CD4-positive, alpha-beta T cell treated with Interleukin-4 for 1 hour (primary cell): Measurements from ENCODE around the gene RPS23.
A peak's percentile ranks its signal among the peaks of the same experiment; 100 is the strongest.

Source experiments
- DNase-seq, 2 donors: peaks; one replicate each; pipeline ENCODE4 v3.0.0-alpha.2; 2020 to 2022

Gene RPS23

DNA sequence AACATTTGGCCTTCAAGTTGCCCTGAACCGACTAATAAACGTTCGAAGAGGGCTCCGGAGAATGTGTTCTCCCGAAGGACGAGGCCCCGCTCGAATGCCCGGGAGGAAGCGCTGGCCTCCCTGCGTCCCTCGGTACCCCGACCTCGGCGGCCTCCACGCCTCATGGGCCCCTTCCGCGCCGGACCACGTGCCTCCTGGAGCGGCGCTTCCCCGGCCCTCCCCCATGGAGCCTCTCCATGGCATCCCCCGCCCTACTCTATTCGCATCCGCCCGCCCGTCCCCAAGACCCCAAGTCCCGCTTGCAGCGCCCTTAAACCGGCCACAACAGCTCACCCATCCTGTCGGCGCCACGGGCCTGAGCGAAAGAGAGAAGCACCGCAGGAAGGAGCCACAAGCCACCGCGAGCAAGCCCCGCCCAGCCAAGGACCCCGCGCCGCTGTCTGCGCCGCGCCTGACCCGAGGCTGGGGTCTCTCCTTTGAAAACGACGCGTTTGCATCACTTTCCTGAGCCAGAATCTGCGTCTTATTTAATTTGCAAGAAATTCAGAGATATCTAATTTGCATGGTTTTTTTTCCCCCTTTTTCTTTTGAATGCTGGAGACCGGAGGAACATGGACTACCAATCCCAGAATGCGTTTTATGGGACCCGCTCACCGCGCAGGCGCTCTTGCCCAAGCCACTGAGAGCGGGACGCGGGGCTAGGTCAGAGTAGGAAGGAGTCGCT lies at the start of gene RPS23:
RPS23 (minus strand) TSS at position 368 of the 724 bp plus-strand sequence; CDS start at position 337, 31 bp downstream.
- peak; percentile 88 to 89 for DNase-seq

GRCh38 chr5:82327941-82328340 lies 49.8 kb upstream of the RPS23 start:
- no peak for DNase-seq

DNA sequence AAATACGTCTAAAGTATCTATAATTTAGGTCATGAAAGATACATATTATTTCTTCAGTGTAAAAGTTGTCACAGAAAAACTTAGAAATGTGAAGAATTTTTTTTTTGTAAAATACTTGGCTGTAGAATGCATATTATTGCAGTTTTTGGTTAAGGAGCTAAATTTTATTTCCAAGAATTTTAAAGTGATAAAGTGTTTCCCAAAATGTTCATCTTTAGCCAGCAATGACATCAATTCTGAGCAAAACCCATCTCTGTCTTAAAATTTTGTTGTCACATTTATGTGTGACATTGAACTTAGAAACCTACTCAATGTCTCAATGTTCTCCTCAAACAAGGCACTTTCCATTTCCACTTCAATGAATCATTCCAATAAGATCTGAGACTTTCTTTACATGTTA lies 47.8 kb upstream of the RPS23 start:
- no peak for DNase-seq

- no peak for DNase-seq
Measured at GRCh38 chr5:82325155-82325554, 47.0 kb upstream of the RPS23 start.

- no peak for DNase-seq
Measured at GRCh38 chr5:82320966-82321365, 42.8 kb upstream of the RPS23 start.

DNA sequence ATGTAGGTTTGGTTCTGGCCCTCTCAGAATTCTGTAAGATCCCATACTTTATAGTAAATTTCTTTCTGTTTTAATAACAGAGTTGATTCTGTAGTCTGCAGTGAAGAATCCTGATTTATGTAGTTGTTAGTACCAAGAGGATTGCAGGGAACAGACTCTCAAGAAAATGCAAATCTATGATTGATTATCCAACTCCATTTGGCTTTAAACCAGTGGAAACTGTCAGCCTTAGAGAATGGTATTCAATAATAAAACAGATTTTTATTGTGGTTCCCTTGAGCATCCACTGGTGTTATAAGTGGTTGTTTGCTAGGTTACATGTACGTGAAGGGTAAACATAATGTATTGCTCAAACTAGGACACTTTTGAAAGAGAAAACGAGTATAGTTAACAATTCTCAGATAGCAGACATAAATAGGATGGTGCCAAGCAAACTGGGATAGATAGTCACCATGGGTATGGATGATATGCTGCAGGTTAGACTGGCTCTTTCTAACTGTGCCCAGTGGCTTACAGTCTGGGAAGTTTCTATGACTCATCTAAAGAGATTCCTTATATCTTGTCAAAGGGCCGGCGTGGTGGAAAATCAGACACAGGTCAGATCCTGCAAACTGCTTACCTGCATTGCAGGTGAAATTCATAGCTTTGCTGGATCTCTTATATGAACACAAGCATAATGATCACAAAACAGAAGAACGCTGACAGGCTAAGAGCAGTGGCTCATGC lies 41.7 kb upstream of the RPS23 start:
- DNase-seq: no peak

GRCh38 chr5:82319192-82319591 lies 41.0 kb upstream of the RPS23 start:
- no peak for DNase-seq

GRCh38 chr5:82314964-82315758 lies 37.0 kb upstream of the RPS23 start:
- DNase-seq: no peak

DNA sequence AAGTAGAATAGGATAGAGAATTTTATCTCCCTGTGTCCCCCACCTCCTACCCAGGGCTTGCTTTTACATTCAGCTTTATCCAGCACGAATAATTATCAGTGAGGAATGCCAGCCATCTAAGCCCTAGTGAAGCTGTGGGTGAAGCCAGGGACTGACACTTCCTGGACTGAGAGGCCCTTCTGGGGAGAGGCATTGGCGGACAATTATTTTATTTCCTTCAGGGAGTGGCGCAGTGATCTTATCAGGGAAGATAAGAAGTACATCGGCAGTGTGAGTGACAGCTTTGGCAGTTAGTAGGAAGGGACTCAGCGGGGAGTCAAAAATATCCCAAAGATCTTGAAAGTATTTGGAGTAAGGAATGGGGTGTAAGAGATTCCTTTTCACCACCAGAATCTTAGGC lies 34.9 kb upstream of the RPS23 start:
- DNase-seq: no peak

DNA sequence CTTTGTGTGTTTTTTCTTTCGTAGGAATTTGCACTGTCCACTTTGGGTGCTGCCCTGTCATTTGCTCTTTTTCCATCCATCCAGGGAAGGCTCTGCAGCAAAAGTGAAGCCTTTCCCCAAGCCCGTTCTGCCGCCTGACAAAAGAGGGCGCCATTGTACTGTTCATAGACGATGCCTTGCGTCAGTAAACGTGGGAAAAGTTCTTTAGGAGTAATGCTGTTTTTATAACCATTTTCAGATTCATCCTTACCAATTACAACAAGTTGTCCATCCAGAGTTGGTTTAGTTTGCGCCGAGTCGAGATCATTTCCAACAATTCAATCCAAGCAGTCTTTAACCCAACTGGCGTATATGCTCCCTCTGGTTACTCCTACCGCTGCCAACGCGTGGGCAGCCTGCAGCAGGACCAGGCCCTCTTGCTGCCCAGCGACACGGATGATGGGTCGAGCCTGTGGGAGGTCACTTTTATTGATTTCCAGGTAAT lies 34.3 kb upstream of the RPS23 start:
- DNase-seq: peak in 1 of 2 donors; percentile 26

DNA sequence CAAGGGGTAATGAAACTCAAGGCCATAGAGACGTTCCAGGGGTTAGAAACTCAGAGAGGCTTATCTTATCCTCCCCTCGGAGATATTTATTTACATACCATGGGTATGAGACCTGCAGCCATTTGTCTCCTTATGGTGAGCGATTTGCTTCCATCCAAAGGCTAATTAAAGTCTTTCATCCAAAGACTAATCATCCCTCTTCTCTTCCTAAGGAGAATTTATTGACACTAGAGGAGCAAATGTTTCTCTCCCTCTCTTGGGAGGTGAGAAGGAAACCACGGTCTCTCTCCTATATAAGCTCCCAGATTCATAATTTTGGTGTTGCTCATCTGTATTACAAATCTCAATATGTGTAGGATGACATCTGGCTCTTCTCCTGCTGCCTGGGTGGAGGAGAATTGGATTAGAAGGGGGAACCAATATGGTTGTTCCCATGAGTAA lies 31.0 kb upstream of the RPS23 start:
- DNase-seq: no peak

DNA sequence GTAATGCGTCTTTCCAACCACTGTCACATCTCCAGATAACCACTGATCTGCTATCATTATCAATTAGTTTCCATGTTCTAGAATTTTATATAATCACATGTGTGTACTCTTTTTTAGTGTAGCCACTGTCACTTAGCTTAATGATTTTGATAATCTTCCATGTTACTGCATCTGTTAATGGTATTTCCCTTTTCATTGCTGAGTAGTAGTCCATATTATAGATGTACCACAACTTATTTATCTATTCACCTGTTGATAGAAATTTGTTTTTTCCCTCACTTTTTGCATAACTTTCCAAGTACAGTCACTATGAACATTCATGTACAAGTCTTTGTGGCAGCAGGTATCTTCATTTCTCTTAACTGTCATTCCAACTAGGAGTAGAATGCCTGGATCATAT lies 30.3 kb upstream of the RPS23 start:
- no peak for DNase-seq

DNA sequence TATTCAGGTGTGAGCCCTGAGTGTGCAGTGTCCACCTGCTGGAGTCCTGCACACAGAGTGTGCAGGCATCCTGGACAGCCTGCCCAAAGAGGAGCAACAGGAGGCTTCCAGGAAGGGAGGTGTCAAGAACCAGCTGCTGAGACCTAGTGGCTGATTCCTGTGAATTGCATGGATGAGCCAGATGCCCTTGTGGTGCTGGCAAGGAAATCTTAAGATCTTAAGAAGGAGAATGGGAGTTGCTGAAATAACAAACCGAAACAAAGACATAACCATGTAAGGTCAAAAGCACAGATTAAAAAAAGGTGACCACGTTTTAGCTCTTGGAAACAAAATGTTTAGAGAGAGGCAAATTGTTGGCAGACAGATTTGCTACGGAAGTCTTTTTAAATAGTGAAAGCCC lies 29.3 kb upstream of the RPS23 start:
- no peak for DNase-seq

DNA sequence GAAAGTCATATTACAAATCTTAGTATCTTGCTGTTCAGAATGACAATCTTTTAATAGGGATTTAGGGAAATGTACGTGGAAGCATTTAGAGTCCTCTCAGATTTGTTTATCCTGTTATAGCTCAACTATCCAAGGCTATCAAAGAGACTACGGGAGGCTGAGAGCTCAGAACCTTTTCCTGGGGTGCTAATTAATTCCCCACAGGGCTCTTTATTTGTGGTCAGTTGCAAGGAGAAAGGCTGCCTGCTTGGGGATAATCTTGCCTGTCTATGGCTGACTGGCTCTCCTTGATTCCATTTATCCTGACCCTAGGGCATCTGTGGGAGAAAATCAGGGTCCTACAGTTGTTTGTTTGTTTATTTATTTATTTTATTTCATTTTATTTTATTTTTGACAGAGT lies 28.0 kb upstream of the RPS23 start:
- no peak for DNase-seq

DNA sequence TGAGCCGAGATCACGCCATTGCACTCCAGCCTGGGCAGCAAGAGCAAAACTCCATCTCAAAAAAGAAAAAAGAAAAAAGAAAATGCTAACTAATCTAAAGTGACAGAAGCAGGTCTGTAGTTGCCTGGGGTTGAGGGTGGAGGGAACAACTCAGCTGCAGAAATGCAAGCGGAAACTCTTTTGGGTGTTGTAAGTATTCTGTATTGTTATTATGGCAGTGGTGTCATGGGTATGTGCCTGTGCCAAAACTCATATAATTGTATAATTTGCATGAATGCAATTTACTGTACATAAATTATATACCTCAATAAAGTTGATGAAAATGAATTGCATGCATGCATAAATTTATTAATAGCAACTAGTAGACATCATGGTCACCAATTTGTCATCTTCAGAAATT lies 23.0 kb upstream of the RPS23 start:
- no peak for DNase-seq

GRCh38 chr5:82298668-82299067 lies 20.5 kb upstream of the RPS23 start:
- DNase-seq: no peak

GRCh38 chr5:82297711-82298110 lies 19.6 kb upstream of the RPS23 start:
- no peak for DNase-seq

GRCh38 chr5:82296929-82297328 lies 18.8 kb upstream of the RPS23 start:
- no peak for DNase-seq

GRCh38 chr5:82295959-82296531 lies 17.9 kb upstream of the RPS23 start:
- no peak for DNase-seq

GRCh38 chr5:82295144-82295543 lies 17.0 kb upstream of the RPS23 start:
- no peak for DNase-seq

- no peak for DNase-seq
Measured at GRCh38 chr5:82291420-82291819, 13.3 kb upstream of the RPS23 start.

DNA sequence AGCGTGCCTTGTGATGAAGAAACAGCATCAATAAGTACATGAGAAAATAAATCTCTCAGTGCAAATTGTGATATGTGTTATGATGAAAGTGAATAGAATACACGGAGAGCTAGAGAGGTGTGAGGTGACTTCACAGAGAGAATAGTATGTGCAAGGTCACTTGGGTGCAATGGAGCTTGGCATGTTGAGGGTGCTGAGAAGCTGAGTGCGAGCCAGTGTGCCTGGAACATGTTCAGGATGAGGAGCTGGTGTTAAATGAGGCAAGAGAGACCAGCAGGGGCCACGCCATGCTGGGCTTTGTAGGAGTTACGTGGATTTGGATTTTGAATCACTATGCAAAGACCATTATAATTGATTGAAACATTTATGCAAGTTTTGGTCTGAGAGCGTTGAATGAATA lies 12.8 kb upstream of the RPS23 start:
- DNase-seq: no peak

GRCh38 chr5:82290005-82290404 lies 11.9 kb upstream of the RPS23 start:
- DNase-seq: no peak
